Muscle of leg (tissue), 11 donors: ENCODE measurements around the gene MMAB. TPM values are rescaled to one million over a fixed set of nuclear protein-coding genes. Genes with fewer than 3 reads are reported as not detected.

Experiments
- DNase-seq: peaks from one replicate; pipeline ENCODE4 v3.0.0; 2013
- H3K27ac ChIP-seq: one replicate; pipeline ENCODE4 v1.5.1; 2013; ENCODE audit warnings: mild to moderate bottlenecking, low read length, control low read depth
- H3K27me3 ChIP-seq: one replicate; pipeline ENCODE4 v1.6.1; 2013; ENCODE audit warnings: low read length; ENCODE audit not compliant: control insufficient read depth, insufficient read depth
- H3K36me3 ChIP-seq: one replicate; pipeline ENCODE4 v1.6.1; 2013; ENCODE audit warnings: low read length; ENCODE audit not compliant: control insufficient read depth, insufficient read depth
- H3K4me1 ChIP-seq: one replicate; pipeline ENCODE4 v1.6.1; 2013; ENCODE audit warnings: low read length; ENCODE audit not compliant: control insufficient read depth, insufficient read depth
- H3K4me3 ChIP-seq: one replicate; pipeline ENCODE4 v1.5.1; 2013; ENCODE audit warnings: low read length, control low read depth
- H3K9me3 ChIP-seq: replicated peaks from 2 replicates; pipeline ENCODE4 v1.6.1; 2013; ENCODE audit warnings: low read depth, low read length; ENCODE audit not compliant: control insufficient read depth
- WGBS: methylation state at CpG from one replicate; pipeline ENCODE4 v1.1.5; 2013; ENCODE audit warnings: missing lambda C conversion rate; ENCODE audit not compliant: insufficient coverage; 5-methylcytosine and 5-hydroxymethylcytosine counted together
- polyA plus RNA-seq, 8 donors: library from polyadenylated mRNA; unstranded; fragments of 120-200 nt; gene quantifications; one replicate each; pipeline versions ENCODE4 v1.2.1 to v1.2.3, GENCODE V29; 2013; ENCODE audit warnings: inconsistent platforms in 1 of 8, low replicate concordance in 1 of 8; ENCODE audit not compliant: insufficient read length in 8 of 8, insufficient read depth in 1 of 8
- total RNA-seq: library from RNA; stranded (reverse); fragments of 120-200 nt; gene quantifications from one replicate; pipeline ENCODE4 v1.2.4, GENCODE V29; 2013

MMAB gene
- total and polyA plus RNA-seq, 9 donors: 23.1 to 36.4 (median 28.7) TPM

GRCh38 chr12:109597414-109597794, 24.1 kb upstream of the MMAB start:
- peaks cover 34% of the 10 kb centered on the region for H3K36me3 ChIP-seq
- DNase-seq: no peak
- H3K4me3 ChIP-seq: no peak overlapping the region
- peaks cover 25% of the 10 kb centered on the region for H3K4me1 ChIP-seq
- no peaks in the 10 kb centered on the region for H3K9me3 ChIP-seq
- H3K27ac ChIP-seq: no peak overlapping the region
- WGBS: 17% methylated on average over 7 of the region's 11 CpGs
- H3K27me3 ChIP-seq: no peaks in the 10 kb centered on the region

GRCh38 chr12:109596418-109597244, 23.3 kb upstream of the MMAB start:
- peaks cover 34% of the 10 kb centered on the region for H3K36me3 ChIP-seq
- no peak overlapping the region for H3K4me3 ChIP-seq
- WGBS: 81% methylated on average over 21 of the region's 24 CpGs

GRCh38 chr12:109595321-109595902, 22.1 kb upstream of the MMAB start:
- no peak for DNase-seq
- WGBS: 82% methylated on average over 5 of the region's 10 CpGs
- H3K4me3 ChIP-seq: no peak overlapping the region
- H3K36me3 ChIP-seq: peaks cover 38% of the 10 kb centered on the region
- H3K9me3 ChIP-seq: no peaks in the 10 kb centered on the region
- H3K27ac ChIP-seq: no peak overlapping the region
- H3K27me3 ChIP-seq: no peaks in the 10 kb centered on the region
- H3K4me1 ChIP-seq: peaks cover 30% of the 10 kb centered on the region

More at GRCh38 chr12:109596418-109597244, 23.3 kb upstream of the MMAB start:
- no peak overlapping the region for H3K27ac ChIP-seq
- H3K9me3 ChIP-seq: no peaks in the 10 kb centered on the region
- no peak for DNase-seq
- no peaks in the 10 kb centered on the region for H3K27me3 ChIP-seq
- H3K4me1 ChIP-seq: peaks cover 30% of the 10 kb centered on the region

- Histone ChIP-seq H3K4me3 (no peak overlapping the region), H3K36me3 (peaks cover 38% of the 10 kb centered on the region), H3K27me3 (no peaks in the 10 kb centered on the region), H3K9me3 (no peaks in the 10 kb centered on the region), H3K27ac (no peak overlapping the region), H3K4me1 (peaks cover 30% of the 10 kb centered on the region)
- DNase-seq: peak; percentile 55
- 78% methylated on average over 14 of the region's 15 CpGs for WGBS
Measured at GRCh38 chr12:109594556-109595317, 21.4 kb upstream of the MMAB start.

- Histone ChIP-seq H3K36me3 (peaks cover 47% of the 10 kb centered on the region), H3K4me3 (no peak overlapping the region), H3K27ac (peak overlapping the region; percentile 8), H3K27me3 (no peaks in the 10 kb centered on the region), H3K9me3 (no peaks in the 10 kb centered on the region), H3K4me1 (peaks cover 21% of the 10 kb centered on the region)
- DNase-seq: peak; percentile 69
- 57% methylated on average over 8 of the region's 9 CpGs for WGBS
Measured at GRCh38 chr12:109592905-109593272, 19.6 kb upstream of the MMAB start.

GRCh38 chr12:109592195-109592904, 19.0 kb upstream of the MMAB start:
- peaks cover 17% of the 10 kb centered on the region for H3K4me1 ChIP-seq
- H3K27ac ChIP-seq: peak overlapping the region; percentile 8
- no peaks in the 10 kb centered on the region for H3K9me3 ChIP-seq
- DNase-seq: peak; percentile 50
- no peaks in the 10 kb centered on the region for H3K27me3 ChIP-seq
- no peak overlapping the region for H3K4me3 ChIP-seq
- peaks cover 52% of the 10 kb centered on the region for H3K36me3 ChIP-seq
- WGBS: 85% methylated on average over 10 of the region's 19 CpGs

GRCh38 chr12:109591041-109591440, 17.7 kb upstream of the MMAB start:
- Histone ChIP-seq H3K27ac (no peak overlapping the region), H3K9me3 (no peaks in the 10 kb centered on the region), H3K36me3 (peaks cover 52% of the 10 kb centered on the region), H3K4me1 (peaks cover 15% of the 10 kb centered on the region), H3K27me3 (no peaks in the 10 kb centered on the region), H3K4me3 (no peak overlapping the region)
- WGBS: 75% methylated on average over 8 of the region's 10 CpGs
- DNase-seq: no peak

- peaks cover 15% of the 10 kb centered on the region for H3K4me1 ChIP-seq
- no peaks in the 10 kb centered on the region for H3K27me3 ChIP-seq
- no peak for DNase-seq
- peaks cover 48% of the 10 kb centered on the region for H3K36me3 ChIP-seq
- H3K9me3 ChIP-seq: no peaks in the 10 kb centered on the region
- no peak overlapping the region for H3K4me3 ChIP-seq
- H3K27ac ChIP-seq: no peak overlapping the region
- 91% methylated on average over 8 of the region's 8 CpGs for WGBS
Measured at GRCh38 chr12:109590566-109590965, 17.3 kb upstream of the MMAB start.

GRCh38 chr12:109589691-109590245, 16.5 kb upstream of the MMAB start:
- Histone ChIP-seq H3K36me3 (peaks cover 43% of the 10 kb centered on the region), H3K4me1 (peaks cover 11% of the 10 kb centered on the region), H3K27ac (no peak overlapping the region), H3K4me3 (no peak overlapping the region), H3K27me3 (no peaks in the 10 kb centered on the region), H3K9me3 (no peaks in the 10 kb centered on the region)
- 86% methylated on average over 13 of the region's 16 CpGs for WGBS
- no peak for DNase-seq
